NCI-H82 treated with DMSO at 0.1 percent for 48 hours (cell line): ENCODE measurements around the gene SCRN2.

ENCODE experiments used
- DNase-seq: peaks from one replicate; lab custom pipeline; 2025; ENCODE audit not compliant: unreplicated experiment; lab: John Stamatoyannopoulos, UW

Gene SCRN2

DNA sequence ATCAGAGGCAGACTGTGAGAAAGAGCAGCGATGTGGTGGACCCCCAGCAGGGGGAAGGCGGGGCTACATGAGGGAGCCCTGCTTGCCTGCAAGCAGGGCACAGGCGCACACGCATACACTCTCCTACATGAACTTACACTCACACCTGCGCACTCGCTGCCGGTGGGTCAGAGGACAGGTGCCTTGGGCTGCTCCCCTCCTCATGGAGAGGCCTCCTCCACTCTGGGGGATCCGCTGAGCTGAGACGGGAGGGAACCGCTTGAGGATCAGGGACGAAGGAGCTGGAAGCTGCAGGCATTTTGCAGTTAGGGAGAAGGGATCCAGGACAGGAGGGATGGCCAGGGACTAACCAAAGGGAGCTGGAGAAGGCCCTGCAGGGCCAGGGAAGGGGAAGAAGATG is 33.7 kb downstream of the SCRN2 start:
- DNase-seq: no peak

GRCh38 chr17:47806913-47807255 is 34.2 kb downstream of the SCRN2 start:
- no peak for DNase-seq

DNA sequence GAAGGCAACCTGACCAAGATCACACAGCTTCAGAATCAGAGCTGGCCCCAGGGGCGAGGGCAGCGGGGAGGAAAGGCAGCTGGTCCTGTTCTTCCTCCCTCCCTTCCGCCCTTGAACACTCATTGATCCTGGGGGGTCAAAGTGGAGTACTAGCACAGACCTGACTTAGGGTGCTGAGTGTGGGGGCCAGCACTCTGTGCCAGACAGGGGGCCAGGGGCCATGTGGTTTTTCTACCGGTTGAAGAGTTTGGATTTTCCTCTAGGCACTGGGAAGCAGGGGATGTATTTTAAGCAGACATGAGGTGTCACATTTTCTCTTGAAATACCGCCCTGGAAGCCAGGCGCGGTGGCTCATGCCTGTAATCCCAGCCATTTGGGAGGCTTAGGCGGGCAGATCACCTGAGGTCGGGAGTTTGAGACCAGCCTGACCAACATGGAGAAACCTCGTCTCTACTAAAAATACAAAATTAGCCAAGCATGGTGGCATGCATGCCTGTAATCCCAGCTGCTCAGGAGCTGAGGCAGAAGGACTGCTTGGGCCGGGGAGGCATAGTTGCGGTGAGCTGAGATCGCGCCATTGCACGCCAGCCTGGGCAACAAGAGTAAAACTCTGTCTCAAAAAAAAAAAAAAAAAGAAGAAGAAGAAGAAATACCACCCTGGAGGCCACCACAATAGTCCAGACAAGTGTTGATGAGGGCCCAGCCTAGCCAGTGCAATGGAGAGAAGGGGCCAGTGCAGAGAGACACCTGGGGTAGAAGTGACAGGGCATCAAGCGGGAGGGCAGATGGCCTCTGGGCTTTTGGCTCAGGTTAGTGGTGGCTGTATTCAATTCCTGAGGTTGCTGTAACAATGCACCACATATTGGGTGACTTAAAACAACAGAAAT is 34.8 kb downstream of the SCRN2 start:
- no peak for DNase-seq

DNA sequence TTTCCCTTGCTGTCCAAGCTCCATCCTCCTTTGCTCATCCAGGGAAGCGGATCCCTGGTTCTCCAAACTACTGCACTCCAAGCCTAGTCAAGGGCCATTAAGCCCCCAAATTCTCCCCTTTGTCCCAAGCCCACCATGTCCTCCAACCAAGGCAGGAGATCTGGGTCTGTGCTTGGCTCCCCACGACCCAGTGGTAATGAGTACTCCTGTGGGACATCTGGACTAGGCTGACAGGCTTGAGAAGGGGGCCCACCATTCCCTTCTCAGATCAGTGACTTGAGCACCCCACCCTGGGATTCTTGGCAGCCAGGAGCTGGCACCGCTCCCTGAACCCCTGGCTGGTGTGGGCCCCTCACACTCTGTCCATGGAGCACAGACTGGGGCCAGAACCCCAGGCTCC is 36.6 kb downstream of the SCRN2 start:
- no peak for DNase-seq

GRCh38 chr17:47803751-47804150 is 37.3 kb downstream of the SCRN2 start:
- no peak for DNase-seq

DNA sequence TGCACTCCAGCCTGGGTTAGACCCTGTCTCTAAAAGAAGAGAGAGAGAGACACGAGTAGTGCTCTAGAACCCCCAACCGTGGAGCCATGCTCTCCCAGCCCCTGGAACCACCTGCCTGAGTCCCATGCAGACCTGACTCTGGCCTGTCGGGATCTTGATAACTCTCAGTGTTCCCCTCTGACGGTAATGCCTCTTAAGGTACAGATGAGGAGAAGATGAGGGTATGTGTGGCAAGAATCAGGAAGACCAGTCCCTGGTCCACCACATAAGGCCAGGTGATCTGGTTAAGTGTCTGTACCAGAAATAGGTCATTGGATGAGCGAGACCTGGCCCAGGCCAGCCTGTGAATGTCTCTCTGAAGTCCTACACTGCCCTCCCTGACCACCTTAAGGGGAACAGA is 37.9 kb downstream of the SCRN2 start:
- no peak for DNase-seq

DNA sequence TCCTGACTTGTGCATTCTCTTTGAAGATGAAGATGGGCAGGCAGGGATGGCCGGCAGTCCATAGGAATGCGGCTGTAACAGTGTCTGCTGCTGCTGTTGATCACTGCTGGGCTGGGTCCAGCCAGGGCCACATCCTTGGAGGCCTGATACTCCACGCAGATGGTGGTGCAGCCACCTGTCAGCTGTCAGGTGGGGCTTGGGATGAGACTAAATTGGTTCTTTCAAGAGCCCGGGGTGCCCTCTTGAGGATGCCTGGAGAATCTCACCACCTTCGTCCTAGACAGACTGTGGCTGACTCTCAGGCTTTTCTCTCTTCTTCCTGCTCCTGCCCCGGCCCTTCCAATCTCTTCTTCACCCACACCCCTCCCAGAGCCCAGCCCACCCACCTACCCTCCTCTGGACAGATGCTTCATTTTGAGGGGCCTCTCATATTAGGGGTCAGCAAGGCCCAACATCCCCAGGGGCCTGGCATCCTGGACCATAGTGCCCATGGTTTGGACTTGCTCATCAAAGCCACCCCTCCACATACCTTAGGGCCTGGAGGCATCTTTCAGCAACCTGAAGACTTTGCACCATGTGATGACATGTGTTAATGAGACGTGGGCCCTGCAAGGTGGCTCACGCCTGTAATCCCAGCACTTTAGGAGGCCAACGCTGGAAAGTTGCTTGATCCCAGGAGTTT is 38.6 kb downstream of the SCRN2 start:
- DNase-seq: peak; percentile 54

GRCh38 chr17:47801906-47802305 is 39.2 kb downstream of the SCRN2 start:
- no peak for DNase-seq

DNA sequence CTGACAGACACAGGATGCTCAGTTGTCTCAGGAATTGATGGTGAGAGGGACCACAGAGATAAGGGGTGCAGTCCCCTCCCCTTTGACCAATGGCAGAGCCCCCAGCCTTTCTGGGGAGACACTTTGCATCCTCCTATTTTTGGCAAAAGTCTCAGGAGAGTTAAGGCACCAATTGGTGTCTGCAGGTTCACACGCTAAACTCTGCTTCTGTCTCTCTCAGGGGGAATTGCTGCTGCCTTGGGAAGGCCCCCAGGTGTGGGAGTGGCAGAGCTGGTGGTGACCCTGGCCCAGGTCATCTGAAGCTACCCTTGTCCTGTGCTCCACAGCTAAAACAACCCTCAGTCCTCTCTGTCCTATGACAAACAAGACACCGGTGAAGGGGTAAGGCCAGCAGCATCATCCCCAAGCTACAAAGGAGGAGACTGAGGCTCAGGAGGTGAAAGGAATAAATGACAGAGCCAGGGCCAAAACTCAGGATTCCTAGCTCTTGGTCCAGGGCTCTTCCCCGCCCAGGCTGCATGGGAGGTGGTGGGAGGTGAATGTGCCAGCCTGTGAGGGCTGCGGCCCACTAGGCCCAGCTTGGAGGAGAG is 39.8 kb downstream of the SCRN2 start:
- DNase-seq: no peak

DNA sequence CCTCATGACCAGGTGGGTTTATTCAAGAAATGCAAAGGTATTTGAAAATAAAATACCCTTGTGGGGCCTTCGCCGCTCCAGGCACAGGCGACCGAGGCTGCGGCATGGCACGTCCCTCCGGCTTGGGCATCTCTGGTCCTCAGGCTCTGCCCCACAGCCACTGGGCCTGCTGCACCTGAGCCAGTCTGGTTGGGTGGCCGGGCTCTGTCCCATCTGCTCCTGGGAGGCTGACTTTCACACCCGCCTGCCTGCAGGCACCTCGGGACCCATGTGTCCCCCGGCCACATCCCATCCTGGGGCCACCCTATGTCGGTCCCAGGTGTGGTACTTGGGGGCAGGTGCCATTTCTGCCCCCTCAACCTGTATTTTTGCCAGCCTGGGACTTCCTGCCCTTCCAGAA is 40.4 kb downstream of the SCRN2 start:
- no peak for DNase-seq

DNA sequence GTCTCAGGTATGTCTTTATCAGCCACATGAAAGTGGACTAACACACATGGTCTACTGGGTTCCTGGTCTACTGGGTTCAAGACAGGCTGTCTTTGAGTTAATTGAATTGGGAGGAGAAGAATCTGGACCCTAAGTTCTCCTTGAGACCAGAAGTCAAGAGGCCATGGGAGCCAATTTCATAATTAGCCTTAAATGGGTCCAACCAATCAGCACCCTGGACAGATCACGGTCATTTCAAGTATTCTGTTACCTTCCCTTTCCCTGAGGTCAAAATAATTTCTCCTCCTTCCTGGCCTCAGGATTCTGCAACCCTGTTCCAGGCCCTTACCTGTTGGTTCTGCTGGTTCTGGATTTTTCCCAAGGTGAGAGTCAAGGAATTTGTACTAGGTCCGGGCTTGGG is 43.3 kb downstream of the SCRN2 start:
- no peak for DNase-seq

GRCh38 chr17:47792979-47793378 is 48.1 kb downstream of the SCRN2 start:
- no peak for DNase-seq

GRCh38 chr17:47792457-47792856 is 48.6 kb downstream of the SCRN2 start:
- no peak for DNase-seq

- DNase-seq: no peak
Measured at GRCh38 chr17:47791025-47791424, 50.0 kb downstream of the SCRN2 start.

GRCh38 chr17:47789611-47790561 is 51.2 kb downstream of the SCRN2 start:
- peak; percentile 27 for DNase-seq
